WI38 (cell line): ENCODE data around the gene SLC12A6.

Experiments
- H3K4me3 ChIP-seq: 2 replicates; pipeline ENCODE4 v1.5.1; 2011; ENCODE audit warnings: low read depth, mild to moderate bottlenecking, control low read depth, low read length
- CTCF ChIP-seq: IDR thresholded peaks from 2 replicates; pipeline ENCODE4 v1.5.1; 2012; ENCODE audit warnings: low read depth, mild to moderate bottlenecking, control low read depth, low read length

The SLC12A6 gene

GRCh38 chr15:34324933-34325332, 12.6 kb downstream of the SLC12A6 start:
- no peak overlapping the region for H3K4me3 ChIP-seq
- TF ChIP-seq CTCF = no peak

DNA sequence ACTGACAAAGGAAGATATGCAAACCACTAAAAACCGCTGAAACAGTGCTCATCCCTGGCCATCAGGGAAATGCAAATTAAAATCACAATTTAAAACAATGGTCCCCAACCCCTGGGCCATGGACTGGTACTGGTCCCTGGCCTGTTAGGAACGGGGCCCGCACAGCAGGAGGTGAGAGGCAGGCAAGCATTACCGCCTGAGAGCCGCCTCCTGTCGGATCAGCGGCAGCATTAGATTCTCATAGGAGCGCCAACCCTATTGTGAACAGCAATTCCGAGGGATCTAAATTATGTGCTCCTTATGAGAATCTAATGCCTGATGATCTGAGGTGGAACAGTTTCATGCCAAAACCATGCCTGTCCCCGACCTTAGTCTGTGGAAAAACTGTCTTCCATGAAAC, 14.4 kb downstream of the SLC12A6 start:
- no peak for TF ChIP-seq CTCF
- H3K4me3 ChIP-seq = no peak overlapping the region

DNA sequence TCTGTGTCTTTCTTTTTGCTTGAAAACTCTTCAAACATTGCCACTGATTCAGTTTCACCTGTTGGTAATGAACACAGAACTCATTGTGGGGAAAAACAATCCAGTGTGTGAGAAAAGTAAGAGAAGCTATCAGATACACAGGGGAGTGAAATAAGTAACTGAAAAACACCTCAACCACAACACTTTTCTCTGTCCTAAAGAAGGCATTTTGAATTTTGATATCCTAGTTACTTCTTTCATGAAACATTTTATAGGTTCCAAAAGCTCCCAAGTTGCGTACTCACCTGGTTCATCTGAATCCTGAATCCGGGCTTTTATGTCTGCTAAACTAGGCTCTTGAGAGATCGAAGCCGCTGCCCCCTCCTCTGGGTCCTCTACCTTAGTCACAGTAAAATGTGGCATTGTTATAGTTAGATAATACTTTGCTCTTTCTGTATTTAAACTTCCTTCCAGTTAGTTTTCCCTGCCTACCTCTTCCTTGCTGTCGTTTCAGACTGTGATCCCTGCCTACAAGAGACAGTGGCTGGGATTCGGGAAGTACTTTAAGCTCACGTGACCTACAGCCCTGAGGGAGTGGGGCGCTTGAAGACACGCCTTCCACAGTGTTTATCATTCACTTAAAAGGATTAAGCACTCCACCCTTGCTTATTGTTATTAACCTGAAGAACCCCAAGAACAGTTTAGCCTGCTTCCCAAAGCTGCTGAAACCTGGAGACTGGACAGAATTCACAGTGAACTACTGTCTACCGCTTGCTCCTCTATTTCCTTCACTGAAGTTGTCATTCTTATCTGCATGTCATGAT, 19.1 kb downstream of the SLC12A6 start:
- H3K4me3 ChIP-seq = peak overlapping the region; percentile 64

DNA sequence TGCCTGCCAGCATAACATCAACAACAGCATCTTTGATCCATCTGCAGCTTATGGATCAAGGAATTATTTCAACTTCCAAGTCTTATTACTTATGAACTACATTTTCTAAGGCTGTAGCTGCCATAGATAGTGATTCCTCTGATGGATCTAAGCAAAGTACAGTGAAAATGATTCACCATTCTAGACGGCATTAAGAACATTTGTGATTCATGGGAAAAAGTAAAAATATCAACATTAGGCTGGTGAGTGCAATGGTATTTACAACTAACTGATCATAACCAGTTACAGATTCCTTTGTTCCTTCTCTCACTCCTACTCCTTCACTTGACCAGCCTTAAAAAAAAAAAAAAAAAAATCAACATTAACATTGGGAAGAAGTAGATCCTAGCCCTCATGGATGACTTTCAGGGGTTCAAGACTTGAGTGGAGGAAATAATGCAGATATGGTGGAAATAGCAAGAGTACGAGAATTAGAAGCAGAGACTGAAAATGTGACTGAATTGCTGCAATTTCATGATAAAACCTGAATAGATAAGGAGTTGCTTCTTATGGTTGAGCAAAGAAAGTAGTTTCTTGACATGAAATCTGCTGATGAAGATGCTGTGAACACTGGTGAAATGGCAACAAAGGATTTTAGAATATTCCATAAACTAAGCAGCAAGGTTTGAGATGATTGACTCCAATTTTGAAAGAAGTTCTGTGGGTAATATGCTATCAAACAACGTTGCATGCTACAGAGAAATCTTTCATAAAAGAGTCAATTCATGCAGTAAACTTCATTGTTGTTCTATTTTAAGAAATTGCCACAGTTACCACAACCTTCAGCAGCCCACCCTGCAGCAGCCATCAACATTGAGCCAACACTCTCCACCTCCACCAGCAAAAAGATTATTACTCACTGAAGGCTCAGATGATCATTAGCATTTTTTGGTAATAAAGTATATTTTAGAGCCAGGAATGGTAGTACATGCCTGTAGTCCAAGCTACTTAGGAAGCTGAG, 22.8 kb downstream of the SLC12A6 start:
- no peak overlapping the region for H3K4me3 ChIP-seq
- no peak for TF ChIP-seq CTCF

More for the DNA sequence above, 19.1 kb downstream of the SLC12A6 start:
- no peak for TF ChIP-seq CTCF

DNA sequence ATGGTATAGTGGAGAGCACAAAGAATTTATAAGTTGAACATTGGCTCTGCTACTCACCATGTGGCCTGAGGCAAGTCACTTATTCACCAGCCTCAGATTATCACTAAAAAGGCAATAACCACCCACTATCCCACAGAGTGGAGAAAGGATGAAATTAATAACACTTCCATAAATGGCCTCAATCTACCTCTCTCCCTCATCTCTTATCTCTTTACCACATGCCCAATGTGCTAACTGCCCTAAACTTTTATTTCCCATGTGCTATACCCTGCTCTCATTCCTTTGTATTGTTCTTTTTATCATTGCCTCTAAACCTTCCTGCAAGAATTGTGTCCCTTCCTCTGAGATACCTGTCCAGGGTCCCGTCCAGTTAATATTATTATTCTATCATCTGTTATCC, 26.0 kb downstream of the SLC12A6 start:
- no peak overlapping the region for H3K4me3 ChIP-seq
- no peak for TF ChIP-seq CTCF

DNA sequence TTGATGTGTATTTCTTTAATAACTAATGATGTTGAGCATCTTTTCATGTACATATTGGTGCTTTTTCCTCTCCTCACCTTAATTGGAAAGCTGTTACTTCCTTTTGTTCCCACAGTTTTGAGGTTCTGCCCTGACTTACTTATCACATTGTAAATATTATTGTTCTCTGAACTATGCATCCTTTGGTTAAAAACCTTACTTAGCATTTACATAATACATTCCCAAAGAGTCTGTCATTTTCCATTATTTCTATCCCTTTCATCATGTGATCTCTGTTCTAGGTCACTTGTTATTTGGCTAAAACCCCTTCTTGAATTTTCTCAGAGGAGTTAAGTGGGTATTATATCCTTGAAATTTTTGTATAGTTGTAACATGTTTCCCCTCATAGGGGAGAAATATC, 33.0 kb downstream of the SLC12A6 start:
- TF ChIP-seq CTCF = no peak
- H3K4me3 ChIP-seq = no peak overlapping the region
